H1 (cell line): ENCODE measurements around the gene MACROD2. TPM values are rescaled to one million over a fixed set of nuclear protein-coding genes. Genes with fewer than 3 reads are reported as not detected.

Experiments
- CEBPB ChIP-seq: IDR thresholded peaks from 2 replicates; pipeline ENCODE4 v1.6.1; 2012; ENCODE audit warnings: low read depth, low read length
- EZH2 ChIP-seq: fragments of 200-600 bp; sonication (generic); IDR thresholded peaks from 2 replicates; pipeline ENCODE4 v1.7.1; 2012; ENCODE audit warnings: low read depth, mild to moderate bottlenecking, moderate library complexity, low read length, inconsistent platforms; ENCODE audit not compliant: severe bottlenecking
- HDAC2 ChIP-seq, 2 experiments: fragments of 300-600 bp in 1 of 2; sonication (generic) in 1 of 2; IDR thresholded peaks; 2 replicates each; pipeline ENCODE4 v1.6.1; 2011 to 2012; ENCODE audit warnings: low read depth in 2 of 2, low read length in 2 of 2, mild to moderate bottlenecking in 2 of 2, moderate library complexity in 2 of 2, borderline replicate concordance in 1 of 2, inconsistent platforms in 1 of 2
- JUN ChIP-seq: IDR thresholded peaks from 2 replicates; pipeline ENCODE4 v1.6.1; 2011; ENCODE audit warnings: low read depth, mild to moderate bottlenecking, improper control_type of control experiment, low read length
- NRF1 ChIP-seq: IDR thresholded peaks from 2 replicates; pipeline ENCODE4 v1.6.1; 2011; ENCODE audit warnings: mild to moderate bottlenecking, low read depth, low read length, improper control_type of control experiment
- SIX5 ChIP-seq: IDR thresholded peaks from 2 replicates; pipeline ENCODE4 v1.6.1; 2011; ENCODE audit warnings: mild to moderate bottlenecking, low read depth, low read length
- SP2 ChIP-seq: IDR thresholded peaks from 2 replicates; pipeline ENCODE4 v1.6.1; 2012; ENCODE audit warnings: mild to moderate bottlenecking, low read length, inconsistent platforms
- SP4 ChIP-seq: IDR thresholded peaks from 2 replicates; pipeline ENCODE4 v1.6.1; 2012; ENCODE audit warnings: low read length, inconsistent platforms
- polyA plus RNA-seq, 7 experiments: library from polyadenylated mRNA; depleted of rRNA in 3 of 7; stranded (reverse) in 5 of 7; unstranded in 2 of 7; fragments of >200 nt in 5 of 7; fragments of 200-250 nt in 2 of 7; gene quantifications; 1 replicate in 5 of 7; 2 replicates in 1 of 7; 4 replicates in 1 of 7; pipeline versions ENCODE4 v1.2.1 to v1.2.3, GENCODE V29; 2011 to 2013; ENCODE audit warnings: missing spikeins in 2 of 7, mixed read lengths in 2 of 7
- total RNA-seq: library from RNA; stranded (reverse); fragmentation: NEBNext Ultra II Directional; extraction: Animal tissue kit (Norgen Biotek cat#: 25700); gene quantifications from 2 replicates; pipeline ENCODE4 v1.2.1, GENCODE V29; 2021

The MACROD2 gene
- total and polyA plus RNA-seq, 2 of the 8 experiments (the other 6 are each of a cell fraction or from before 2014, with no cell fraction given), result 0.70 to 3.9 TPM

DNA sequence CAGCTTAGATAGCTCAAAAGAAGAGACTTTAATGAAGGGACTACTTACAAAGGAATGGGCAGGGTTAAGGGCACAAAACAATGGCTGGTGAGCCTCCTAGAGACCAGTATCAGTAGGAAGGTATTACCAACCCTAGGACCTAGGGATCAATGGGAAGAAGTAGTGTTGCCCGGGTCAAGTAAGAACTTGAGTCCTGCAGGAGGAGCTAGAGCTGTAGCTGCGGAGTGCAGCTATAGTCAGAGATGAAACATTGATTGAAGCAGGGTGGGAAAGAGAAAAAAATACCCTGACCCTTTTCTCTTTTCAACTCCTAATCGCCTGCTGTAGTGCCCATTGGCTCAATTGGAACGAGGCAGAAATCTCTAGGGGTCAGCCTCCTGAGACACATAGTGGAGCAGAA is 198.1 kb downstream of the MACROD2 start (continued):
- no peak for TF ChIP-seq EZH2
- no peak for TF ChIP-seq NRF1
- no peak for TF ChIP-seq SP2
- no peak for TF ChIP-seq HDAC2 (IDR thresholded peaks at IDR 0.05; ENCODE audit: borderline replicate concordance in 1 of 2, low read depth in 2 of 2, low read length in 2 of 2)
- no peak for TF ChIP-seq SP4
- TF ChIP-seq JUN, result no peak
- no peak for TF ChIP-seq SIX5
- TF ChIP-seq CEBPB, result no peak
